Fibroblast of skin of right quadriceps (primary cell): Measurements from ENCODE around the gene RTL1.

ENCODE experiments used
- DNase-seq: peaks from one replicate; pipeline ENCODE4 v3.0.0-alpha.2; 2013

RTL1 gene

DNA sequence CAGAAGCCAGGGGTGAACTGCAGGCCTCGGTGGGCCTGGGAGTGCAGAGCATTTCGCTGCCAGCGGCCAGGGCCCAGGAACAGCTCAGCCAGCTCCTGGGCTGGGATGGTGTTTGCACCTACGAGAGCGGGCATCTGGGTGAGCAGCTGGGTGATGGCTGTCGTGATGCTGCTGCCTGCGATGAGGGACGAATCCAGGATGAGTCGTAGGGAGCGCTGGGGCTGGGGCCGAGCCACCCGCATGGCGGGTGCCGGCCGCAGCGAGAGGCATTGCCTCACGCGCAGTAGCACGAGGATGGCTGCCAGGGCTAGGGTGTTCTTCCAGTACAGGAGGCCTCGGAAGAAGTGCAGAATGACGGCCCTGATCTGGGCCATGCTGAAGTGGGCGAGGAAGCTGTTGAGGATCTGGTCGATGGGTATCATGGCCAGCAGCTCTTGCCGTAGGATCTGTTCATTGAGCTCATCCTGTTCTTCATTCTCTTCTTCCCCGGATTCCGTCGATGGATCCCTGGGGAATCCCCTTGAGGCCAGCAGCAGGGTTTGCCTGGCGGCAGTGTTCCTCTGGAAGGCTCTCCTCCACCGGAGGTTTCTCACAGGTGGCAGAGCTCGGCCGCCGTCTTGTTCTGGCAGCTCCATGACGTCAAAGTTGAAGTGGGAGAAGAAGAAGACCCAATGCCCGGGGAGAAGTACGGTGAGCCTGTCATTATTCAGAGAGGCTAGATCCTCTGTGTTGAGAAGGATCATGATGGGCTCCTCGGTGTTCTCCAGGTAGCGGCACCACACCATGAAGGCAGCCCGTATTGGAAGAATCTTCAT is 22.1 kb downstream of the RTL1 start:
- no peak for DNase-seq

DNA sequence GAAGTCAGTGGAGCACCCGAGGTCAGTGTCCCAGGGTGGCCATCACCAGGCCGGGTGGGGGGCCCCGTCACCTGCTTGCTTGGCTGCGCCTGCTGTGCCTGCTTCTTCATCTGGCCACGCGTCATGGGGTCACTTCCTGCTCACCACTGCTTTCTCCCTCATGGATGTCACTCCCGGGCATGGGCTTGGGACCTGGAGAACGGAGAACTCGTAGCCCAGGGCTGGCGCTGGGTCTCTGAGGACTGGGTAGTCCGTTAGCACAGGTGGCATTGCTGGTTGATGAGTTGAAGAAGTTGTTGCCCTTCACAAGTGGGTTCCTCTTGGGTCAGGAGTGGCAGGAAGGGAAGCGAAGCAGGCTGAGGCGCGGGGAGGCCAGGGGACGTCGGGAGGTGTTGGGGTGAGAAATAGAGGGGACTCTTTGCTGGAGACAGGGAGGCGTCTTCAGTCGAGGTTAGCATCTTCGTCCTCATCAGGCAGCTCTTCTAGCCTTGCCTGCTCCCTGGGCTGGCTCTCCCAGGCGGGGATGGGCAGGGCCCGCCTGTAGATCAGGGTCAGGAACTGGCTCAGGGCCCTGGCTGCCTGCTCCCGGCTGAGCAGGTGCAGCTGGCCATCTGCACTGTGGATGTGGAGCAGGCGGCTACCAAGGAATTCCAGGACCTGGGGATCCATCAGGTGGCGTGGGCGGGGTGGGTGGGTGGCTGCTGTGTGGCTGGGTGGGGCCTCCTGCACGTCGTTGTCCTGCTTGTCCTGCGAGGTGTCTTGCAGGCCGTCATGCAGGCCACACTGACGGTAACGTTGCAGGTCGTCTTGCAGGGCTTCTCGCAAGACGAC is 23.0 kb downstream of the RTL1 start:
- no peak for DNase-seq

DNA sequence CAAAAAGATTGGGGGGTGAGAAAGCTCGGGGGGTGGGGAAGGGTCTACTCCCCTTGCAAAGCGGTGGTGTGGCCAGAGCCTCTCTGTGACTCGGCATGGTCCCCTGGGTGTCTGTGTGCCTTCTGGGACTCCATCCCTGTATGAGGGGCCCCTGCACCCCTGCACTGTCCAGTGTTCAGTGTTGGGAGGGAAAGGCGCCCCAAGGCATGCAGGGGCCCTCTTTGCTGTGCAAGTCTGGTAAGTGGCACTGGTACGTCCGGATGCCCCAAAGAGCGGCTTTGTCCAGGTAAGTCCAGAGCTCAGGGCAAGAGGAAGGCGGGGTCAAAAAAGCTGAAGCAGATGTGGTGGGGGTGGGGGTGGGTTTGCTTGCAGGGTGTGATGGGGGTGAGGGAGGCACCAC is 23.7 kb downstream of the RTL1 start:
- no peak for DNase-seq

DNA sequence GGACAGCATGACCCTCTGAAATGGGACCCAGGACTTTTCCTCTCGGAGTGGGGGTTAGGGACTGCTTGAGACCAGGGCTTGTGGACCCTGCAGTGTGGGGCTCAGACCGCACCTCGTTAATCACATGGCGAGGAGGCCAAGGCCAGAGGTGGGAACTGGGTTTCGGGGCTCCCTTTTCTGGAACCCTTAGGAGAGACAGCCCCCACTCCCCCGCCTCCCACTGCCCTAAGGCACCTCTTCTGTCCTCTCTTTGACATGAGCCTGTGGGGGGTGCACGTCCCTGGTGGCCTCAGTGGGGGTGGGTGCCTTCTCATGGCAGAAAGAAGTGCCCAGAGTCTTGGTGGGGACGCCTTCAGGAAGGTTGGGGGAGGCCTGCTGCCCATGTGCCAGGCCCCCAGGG is 24.3 kb downstream of the RTL1 start:
- no peak for DNase-seq

DNA sequence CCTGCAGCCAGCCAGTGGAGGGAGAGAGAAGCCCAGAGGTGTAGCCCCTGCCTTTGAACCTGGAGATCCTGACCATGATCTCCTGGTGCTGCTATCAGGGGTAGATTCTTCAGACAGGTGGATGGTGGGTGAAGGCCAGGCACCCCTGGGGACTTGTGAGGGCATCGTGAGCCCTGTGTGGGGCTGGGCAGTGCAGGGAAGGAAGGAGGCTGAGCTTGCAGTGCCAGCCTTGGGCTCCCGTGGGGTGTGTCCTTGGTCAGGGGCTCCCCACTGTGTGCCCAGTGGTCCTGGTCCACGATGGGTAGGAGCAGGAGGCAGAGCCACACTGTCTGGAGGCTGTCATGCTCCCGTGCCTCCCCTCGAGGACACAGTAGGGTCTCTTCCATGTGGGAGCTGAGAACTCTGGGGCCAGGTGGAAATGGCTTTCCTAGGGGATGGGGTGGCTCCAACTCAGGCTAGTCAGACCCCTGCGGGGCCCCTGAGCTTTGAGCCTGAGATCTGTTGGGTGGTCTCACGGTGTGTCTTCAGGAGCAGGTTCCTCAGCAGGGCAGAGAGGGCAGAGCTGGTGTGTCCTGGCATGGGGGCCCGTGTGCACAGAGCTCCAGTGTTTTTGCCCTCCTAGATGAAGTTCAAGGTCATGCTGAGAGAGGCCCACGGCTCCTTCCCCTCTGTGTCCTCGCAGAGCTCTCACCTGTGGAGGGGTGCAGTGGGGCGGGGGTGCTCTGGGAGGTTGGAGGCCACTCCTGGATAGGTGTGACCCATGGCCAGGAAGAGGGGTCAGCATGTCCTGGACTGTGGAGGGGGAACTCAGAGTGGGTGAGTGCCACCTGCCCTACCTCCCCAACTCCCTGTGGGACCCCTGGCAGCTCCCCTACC is 25.0 kb downstream of the RTL1 start:
- no peak for DNase-seq

DNA sequence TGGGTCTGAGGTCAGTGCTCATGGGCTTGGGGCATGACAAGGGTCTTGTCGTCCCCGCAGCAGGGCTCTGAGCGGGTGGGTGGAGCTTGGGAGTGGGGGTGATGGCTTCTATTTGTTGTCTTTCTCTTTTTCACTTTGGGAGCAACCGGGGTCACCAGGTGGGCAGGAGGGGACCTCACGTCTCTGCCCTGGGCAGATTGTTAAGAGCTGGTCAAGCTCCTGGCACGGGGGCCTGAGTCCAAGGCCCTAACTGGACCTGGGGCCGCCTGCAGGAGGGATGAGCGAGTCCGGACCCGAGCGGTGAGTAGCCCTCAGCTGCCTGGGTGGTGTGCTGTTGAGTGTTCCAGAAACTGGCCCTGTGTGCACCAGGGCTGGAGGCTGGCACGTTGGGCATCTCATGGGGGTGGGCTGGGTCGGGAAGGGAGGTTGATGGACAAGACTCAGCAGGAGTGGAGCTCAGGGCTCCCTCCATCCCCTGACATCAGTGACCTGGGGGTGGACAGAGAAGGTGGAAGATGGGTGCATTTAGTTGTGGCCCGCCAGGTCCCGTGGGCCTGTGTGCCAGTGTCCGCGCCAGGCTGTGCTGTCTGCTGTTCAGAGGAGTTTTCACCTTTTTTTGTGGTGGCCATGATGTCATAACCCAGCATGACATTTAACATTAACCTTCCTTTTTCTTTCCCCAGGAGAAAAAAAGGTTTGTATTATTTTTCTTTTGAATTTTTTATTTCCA is 27.5 kb downstream of the RTL1 start:
- DNase-seq, result no peak

DNA sequence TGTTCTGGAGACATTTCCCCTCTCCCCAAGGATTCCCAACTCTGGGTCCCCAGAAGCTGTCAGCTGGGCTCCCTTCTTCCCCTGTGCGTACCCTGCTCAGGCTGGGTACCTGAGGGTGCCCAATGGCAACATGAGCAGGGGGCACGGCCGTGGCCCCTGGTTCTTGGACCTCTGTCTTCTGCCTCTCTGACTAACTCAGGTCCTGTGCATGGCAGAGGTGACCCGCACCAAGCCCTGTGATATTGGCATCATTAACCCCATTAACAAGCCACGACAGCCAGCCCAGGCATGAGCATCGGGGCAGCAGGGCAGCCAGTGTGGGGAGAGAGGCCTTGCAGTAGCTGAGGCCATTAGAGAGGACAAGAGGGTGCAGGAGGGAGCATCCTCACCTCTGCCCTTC is 28.4 kb downstream of the RTL1 start:
- no peak for DNase-seq

DNA sequence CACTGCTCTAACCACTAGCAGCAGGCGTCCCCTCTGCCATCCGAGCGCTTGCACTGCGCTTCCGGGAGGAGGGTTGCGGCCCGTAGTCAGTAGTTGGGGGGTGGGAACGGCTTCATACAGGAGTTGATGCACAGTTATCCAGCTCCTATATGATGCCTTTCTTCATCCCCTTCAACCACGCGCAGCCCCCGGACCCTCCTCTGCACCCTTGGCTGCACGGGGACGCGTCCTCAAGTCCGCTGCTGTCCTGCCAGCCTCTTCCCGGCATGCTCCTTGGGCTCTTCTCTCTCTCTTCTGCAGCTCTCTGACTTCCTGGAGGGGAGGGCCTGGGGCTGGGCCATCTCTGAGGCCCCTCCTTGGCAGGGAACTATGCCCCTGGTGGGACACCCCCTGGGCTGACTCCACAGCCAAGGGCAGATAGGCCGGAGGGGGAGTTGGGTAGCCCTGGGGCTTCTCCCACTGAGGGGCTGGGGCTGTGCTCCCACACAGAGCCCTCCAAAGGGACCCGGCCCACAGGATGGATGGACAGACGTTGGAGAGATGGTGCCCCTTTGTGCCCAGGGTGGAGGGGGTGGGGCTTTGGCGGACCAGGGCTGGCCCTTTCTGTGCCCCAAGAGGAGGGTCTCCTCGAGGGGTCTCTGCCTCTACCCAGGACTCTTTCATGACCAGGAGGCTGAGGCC is 29.0 kb downstream of the RTL1 start:
- DNase-seq, result no peak

DNA sequence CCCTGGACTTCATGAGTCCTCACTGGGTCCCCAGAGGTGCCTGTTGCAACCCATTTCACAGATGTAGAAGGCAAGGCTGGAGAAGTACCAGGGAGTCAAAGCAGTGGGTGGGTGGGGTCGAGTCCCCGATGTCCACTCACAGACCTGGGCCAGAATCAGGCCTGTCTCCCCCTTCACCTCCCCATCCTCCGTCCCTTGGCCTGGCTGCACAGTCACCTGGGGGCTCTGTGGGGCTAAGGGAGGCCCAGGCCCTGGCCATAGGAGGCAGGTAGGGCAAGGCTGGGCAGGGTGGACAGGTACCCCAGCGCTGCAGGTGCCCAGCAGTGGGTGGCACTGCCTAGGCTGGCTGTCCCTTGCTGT is 29.5 kb downstream of the RTL1 start:
- no peak for DNase-seq

DNA sequence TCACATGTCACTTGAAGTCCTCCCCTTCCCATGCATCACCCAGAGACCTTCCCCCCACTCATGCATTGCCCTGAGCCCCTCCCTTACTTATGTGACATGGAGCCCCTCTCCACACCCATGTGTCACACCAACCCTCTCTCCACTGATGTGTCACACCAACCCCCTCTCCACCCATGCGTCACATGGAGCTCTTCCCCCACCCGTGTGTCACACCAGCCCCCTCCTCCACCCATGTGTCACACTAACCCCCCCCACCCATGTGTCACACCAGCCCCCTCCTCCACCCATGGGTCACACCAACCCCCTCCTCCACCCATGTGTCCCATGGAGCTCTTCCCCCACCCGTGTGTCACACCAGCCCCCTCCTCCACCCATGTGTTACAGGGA is 30.4 kb downstream of the RTL1 start:
- DNase-seq, result peak; percentile 21

DNA sequence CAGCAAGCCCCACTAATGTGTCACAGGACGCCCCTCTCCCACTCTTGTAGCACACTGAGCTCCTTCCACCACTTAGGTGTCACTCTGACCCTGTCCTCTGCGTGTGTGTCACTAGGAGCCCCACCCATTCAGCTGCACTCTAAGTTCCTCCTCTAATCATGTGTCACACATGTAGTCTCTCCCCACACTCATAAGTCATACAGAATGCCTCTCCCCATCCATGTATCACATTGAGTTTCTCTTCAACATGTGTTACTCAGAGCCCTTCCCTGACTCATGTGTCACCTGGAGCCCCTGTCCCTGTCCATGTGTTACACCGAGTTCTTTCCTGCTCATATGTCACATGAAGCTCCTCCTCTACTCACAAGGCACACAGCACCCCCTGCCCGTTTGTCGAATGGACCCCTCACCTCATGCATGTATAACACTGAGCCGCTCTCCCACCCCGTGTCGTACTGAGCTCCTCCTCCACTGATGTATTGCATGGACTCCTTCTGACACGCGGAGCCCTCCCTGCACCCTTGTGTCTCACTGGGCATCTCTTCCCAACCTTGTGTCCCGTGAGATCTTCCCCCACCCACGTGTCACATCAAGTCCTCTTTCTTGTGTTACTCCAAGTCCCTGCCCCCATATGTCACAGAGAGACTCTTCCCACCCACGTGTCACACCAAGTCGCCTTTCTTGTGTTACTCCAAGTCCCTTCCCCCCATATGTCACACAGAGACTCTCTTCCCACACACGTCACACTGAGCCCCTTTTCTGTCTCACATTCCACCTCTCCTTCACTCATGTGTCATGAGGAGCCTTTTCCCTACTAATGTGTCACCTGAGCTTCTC is 31.0 kb downstream of the RTL1 start:
- DNase-seq, result peak; percentile 30

DNA sequence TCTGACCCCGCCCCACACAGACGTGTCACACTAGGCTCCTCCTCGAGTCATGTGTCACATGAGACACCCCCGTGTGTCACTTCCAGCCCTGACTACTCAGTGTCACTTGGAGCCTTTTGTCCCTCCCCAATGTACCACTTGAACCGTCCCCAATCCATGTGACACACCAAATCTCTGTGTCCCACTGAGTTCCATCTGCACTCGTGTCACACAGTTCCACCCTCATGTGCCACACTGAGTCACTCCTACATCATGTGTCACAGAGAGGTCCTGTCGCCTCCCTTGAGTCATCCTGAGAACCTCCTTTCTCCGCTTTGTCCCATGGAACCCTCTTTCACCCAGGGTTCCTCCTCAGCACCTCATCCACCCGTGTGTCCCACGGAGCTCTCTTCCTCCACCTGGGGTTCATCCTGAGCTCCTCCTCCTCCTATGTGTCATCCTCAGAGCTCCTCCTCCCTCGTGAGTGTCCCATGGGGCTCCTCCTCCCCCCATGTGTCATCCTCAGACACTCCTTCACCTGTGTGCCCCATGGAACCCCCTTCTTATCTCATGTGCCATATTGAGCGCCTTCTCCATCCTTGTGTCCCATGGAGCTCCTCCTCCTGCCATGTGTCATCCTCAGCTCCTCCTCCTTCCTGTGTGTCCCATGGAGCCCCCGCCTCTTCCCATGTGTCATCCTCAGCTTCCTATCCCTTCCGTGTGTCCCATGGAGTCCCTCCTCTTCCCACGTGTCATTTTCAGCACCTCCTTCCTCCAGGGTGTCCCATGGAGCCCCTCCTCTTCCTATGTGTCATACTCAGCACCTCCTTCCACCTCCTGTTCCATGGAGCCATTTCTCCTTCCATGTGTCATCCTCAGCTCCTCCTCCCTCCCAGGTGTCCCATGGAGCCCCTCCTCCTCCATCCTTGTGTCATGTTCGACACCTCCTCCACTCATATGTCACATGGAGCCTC is 32.0 kb downstream of the RTL1 start:
- DNase-seq, result peak; percentile 81

DNA sequence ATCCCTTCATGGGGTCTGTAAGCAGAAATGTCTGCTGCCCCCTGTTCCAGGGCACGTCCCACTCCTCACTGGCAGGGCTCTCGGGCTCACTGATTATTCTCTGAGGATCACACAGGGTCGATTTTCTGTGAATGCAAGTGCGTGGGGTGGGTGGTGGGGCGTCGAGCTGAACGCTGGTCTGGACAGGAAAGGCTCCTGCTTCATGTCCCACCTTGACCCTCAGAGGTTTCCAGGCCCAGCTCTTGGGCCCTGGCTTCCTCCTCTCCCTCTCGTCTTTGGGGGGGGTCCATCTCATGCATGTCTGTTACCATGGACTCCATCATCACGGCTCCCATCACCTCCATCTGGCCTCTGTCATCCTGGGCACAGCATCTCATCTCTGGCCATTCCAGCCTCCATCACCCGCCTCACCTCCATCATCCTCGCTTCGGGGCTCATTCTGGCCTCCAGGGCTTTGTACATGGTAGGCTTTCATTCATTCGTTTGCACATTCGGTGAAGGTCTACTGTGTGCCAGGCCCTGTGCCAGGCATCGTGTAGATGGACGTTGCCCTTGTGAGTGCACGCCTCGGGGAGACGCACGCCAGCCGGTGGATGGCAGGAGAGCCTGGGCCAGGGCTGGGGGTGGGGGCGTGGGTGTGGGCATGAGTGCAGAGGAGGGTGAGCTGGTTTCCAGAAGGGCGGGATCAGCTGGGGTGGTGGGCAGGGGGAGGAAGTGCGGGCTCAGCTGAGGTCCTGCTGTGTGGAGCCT is 34.7 kb downstream of the RTL1 start:
- DNase-seq, result no peak

DNA sequence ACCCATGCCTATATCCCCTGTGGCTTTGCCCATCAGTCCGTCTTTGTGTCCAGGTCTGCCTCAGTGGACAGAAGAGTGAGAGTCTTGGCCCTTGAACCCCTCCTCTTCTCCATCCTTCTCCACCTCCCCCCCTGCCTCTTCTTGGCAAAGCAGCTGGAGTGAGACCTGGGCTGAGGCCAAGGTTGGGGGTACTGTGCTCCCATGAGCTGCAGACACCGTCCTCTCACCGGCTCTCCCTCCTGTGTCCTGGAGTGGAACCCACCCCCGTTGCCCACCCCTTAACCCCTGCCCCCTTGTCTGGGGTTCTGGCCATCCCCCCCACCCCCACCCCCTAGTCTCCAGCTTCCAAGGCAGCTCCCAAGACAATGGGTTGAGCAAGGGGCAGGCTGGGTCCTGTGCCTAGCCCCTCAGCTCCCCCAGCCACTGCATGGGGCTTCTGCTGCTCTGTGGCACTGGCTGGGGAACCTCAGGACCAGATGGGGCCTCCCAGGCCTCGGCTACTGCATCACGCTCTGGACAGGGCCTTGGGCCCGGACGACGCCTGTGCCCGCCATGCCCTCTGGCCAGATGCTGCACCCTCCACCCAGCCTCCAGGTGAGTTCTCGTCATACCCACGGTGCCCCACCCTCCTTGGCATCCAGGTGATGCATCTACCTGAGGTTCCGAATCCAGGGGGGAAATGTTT is 35.7 kb downstream of the RTL1 start:
- no peak for DNase-seq

DNA sequence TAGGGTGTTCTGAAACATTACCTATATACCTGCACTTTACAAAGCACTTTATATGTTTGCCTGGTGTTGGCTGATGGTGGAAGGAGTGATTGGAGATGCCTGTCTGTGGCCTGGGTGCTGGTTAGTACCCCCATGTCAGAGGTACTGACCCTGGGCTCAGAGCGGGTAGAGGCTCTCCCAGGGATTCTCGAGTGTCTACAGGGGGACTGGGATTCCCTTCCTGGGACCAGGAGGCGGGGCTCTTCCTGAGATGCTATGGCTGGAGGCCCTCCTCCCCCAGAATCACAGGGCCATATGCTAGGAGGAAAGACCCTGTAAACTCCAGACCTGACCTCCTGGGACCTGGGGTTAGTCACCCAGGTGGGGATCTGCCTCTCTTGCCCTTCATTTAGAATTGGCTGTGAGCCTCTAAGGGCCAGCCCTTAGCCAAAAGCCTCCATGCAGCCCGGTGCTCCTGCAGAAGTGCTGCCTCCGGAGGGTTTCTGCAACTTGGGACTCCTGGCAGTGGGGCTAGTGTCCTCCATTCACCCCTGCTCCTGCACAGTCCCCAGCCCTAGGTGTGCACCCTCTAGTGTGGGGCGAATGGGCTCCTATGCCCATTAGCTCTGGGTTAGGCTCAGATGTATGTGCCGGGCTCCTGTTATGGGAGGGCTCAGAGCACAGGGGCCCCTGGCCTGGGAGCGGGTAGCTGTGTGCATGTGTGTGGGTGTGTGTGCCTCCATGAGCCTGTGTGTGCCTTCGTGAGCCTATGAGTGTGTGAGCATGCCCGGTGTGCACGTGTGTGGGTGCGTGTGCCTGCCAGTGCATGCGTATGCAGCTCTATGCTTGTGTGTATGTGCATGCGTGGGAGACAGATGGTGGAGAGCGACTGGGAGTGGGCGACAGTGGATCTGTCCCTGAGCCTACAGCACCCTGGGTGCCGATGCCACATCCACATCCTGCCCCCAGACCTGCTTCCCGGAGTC is 36.6 kb downstream of the RTL1 start:
- no peak for DNase-seq

DNA sequence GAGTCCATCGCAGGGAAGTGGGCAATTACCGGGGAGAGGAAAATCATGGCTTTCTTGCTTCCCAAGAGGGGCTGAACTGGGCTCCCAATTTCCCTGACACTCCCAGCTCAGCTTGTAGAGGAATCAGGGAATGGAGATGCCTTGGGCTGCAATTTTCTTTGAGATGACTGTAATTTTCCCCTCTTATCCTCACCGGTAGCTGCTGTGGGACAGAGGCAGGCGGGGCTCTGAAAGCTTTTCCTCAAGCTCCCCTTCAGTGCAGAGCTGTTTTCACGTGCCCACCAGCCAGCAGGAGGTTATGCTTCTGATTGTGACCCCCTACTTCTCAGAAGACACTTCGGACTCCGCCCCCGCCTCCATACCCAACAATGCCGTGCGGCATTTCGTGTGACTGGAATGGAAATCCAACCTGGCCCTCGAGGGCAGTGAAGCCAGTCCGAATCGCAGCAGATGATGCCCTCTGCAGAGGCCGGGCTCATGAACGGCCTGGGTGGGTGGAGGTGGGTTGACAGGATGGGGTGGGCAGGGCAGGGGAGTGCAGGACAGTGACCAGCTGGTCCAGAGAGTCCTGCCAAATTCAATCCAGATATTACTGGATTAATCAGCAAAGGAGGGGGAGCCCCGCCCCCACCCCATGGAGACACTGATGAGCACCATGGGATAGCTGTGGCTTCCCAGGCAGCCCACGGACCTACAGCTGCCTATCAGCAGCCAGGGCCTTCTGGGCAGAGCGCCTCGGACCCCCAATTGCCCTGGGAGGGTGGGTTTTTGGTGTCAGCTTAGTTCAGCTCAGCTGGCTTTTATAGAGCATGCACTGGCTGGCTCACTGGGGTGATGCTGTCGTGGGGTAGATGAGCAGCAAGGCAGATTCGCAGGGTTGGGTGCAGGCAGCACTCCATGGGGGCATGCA is 37.6 kb downstream of the RTL1 start:
- DNase-seq, result no peak
